Adrenal gland (tissue), 12 donors: ENCODE data around the gene C22orf31. TPM values are rescaled to one million over a fixed set of nuclear protein-coding genes. Genes with fewer than 3 reads are reported as not detected.

Experiments used
- DNase-seq, 7 donors: peaks; one replicate each; pipeline ENCODE4 v3.0.0-alpha.2; 2019 to 2020
- H3K27ac ChIP-seq, 5 donors: fragments of 200-600 bp; sonication (generic) in 4 of 5; 1 replicate in 3 of 5; 2 replicates in 2 of 5; pipeline versions ENCODE4 v1.5.1 to v1.8.0; 2016 to 2020; ENCODE audit warnings: mild to moderate bottlenecking in 1 of 5
- H3K27me3 ChIP-seq: fragments of 200-600 bp; 2 replicates; pipeline ENCODE4 v1.8.0; 2021
- H3K36me3 ChIP-seq, 2 donors: fragments of 200-600 bp; replicated peaks in 1 of 2; 1 replicate in 1 of 2; 2 replicates in 1 of 2; pipeline versions ENCODE4 v1.5.1 to v1.8.0; 2018 to 2022
- H3K4me1 ChIP-seq, 2 donors: fragments of 200-600 bp; replicated peaks in 1 of 2; 1 replicate in 1 of 2; 2 replicates in 1 of 2; pipeline versions ENCODE4 v1.5.1 to v1.8.0; 2018 to 2021
- H3K4me3 ChIP-seq, 4 donors: fragments of 200-600 bp; sonication (generic) in 3 of 4; one replicate each; pipeline ENCODE4 v1.5.1; 2016 to 2018
- H3K9me3 ChIP-seq, 3 donors: fragments of 200-600 bp; sonication (generic) in 1 of 3; replicated peaks in 1 of 3; 1 replicate in 2 of 3; 2 replicates in 1 of 3; pipeline versions ENCODE4 v1.5.1 to v1.8.0; 2016 to 2021
- CTCF ChIP-seq, 6 experiments: fragments of 450-650 bp in 4 of 6; fragments of 200-600 bp in 2 of 6; sonication (generic) in 1 of 6; IDR thresholded peaks; 1 replicate in 5 of 6; 2 replicates in 1 of 6; pipeline versions ENCODE4 v1.5.1 to v1.8.0; 2016 to 2021; ENCODE audit warnings: antibody characterized with exemption in 6 of 6, mild to moderate bottlenecking in 2 of 6, moderate library complexity in 1 of 6
- POLR2A ChIP-seq, 2 donors: fragments of 450-650 bp; IDR thresholded peaks; one replicate each; pipeline ENCODE4 v1.6.1; 2017; ENCODE audit warnings: antibody characterized with exemption in 2 of 2, mild to moderate bottlenecking in 2 of 2, moderate library complexity in 1 of 2
- WGBS, 4 donors: extraction: QIAGEN DNeasy Blood & Tissue Kit in 2 of 4; methylation state at CpG; one replicate each; pipeline versions ENCODE4 v1.1.5 to v1.1.7; 2013 to 2017; 5-methylcytosine and 5-hydroxymethylcytosine counted together
- intact Hi-C, 2 donors: fragments of 100-400 bp; cut with DNase I; formaldehyde crosslinking; loops; one replicate each; pipeline versions ENCODE4 v1.14.1 to v1.15.0; 2022 to 2023
- polyA plus RNA-seq, 3 donors: library from polyadenylated mRNA; stranded (reverse); fragments of 200-250 nt in 2 of 3; fragments of 350-450 nt in 1 of 3; fragmentation: Illumina TruSeq in 1 of 3; extraction: RNeasy Lipid Tissue Mini Kit (QIAGEN cat#74804) in 1 of 3; gene quantifications; one replicate each; pipeline ENCODE4 v1.2.3, GENCODE V29; 2013 to 2014
- total RNA-seq, 9 donors: library from RNA; depleted of rRNA in 4 of 9; stranded (reverse); fragments of >200 nt in 4 of 9; fragments of 120-200 nt in 1 of 9; fragmentation: NEBNext Ultra II Directional in 1 of 9; extraction: Animal tissue kit (Norgen Biotek cat#: 25700) in 1 of 9; gene quantifications; one replicate each; pipeline versions ENCODE4 v1.1.0 to v1.2.4, GENCODE V29; 2013 to 2023
- donor health status: healthy with polysubstance abuse.
- donor health status: Bipolar disorder and iron deficiency.
- donor health status: DM: yes; HTN: yes; CAD: no.
- donor health status: DM: no; HTN: no; CAD: no.
- donor health status: DM: no; HTN: no; CAD: no.
- donor health status: DM: yes; HTN: yes; CAD: no.

Gene C22orf31
- total and polyA plus RNA-seq, 12 donors: 0.11 to 1.9 (median 0.90) TPM; not detected in 8

- Histone ChIP-seq H3K27me3 (no peaks in the 10 kb centered on the region), H3K27ac (peak overlapping the region in 2 of 5 donors; percentile 64 to 68), H3K4me3 (no peak overlapping the region), H3K36me3 (no peaks in the 10 kb centered on the region), H3K9me3 (no peaks in the 10 kb centered on the region), H3K4me1 (peaks cover 18 to 48% of the 10 kb centered on the region in 2 donors)
- 41 to 75% (median 54%) methylated on average over 1 to 9 of the region's 9 CpGs for WGBS, 4 donors
- peak in 2 of 7 donors; percentile 44 to 53 for DNase-seq
- TF ChIP-seq CTCF (IDR thresholded peaks at IDR 0.05) (no peak), POLR2A (IDR thresholded peaks at IDR 0.05) (no peak)
- intact Hi-C loops: loop anchor here (5.0 to 10.0 kb wide), 2 partner anchors 124 to 182 kb away; no protein-coding TSS in a partner anchor
Observed at GRCh38 chr22:29039148-29039547, 22.5 kb downstream of the C22orf31 start.

- H3K27ac ChIP-seq: no peak overlapping the region
- intact Hi-C loops: loop anchor here (5.0 to 10.0 kb wide), 2 partner anchors 123 to 180 kb away; no protein-coding TSS in a partner anchor
- H3K36me3 ChIP-seq: no peaks in the 10 kb centered on the region
Observed at GRCh38 chr22:29037340-29037932, 24.2 kb downstream of the C22orf31 start.

GRCh38 chr22:29032584-29032983 lies 29.0 kb downstream of the C22orf31 start:
- Histone ChIP-seq H3K27me3 (no peaks in the 10 kb centered on the region), H3K9me3 (no peaks in the 10 kb centered on the region), H3K27ac (peak overlapping the region; percentile 85 to 99 (median 95)), H3K4me1 (peaks cover 30 to 43% of the 10 kb centered on the region in 2 donors), H3K4me3 (no peak overlapping the region), H3K36me3 (no peaks in the 10 kb centered on the region)
- intact Hi-C loops: loop anchor here in 1 of 2 donors (10.0 kb wide), 1 partner anchor 118 kb away; no protein-coding TSS in a partner anchor
- WGBS, 4 donors: 36 to 41% (median 38%) methylated on average over 2 of the region's 2 CpGs
- TF ChIP-seq CTCF (IDR thresholded peaks at IDR 0.05): no peak
- no peak for TF ChIP-seq POLR2A (IDR thresholded peaks at IDR 0.05)
- peak in 3 of 7 donors; percentile 51 to 63 (median 54) for DNase-seq

More at GRCh38 chr22:29037340-29037932, 24.2 kb downstream of the C22orf31 start:
- no peak for DNase-seq
- Histone ChIP-seq H3K4me3 (no peak overlapping the region), H3K9me3 (no peaks in the 10 kb centered on the region), H3K4me1 (peaks cover 10 to 42% of the 10 kb centered on the region in 2 donors), H3K27me3 (no peaks in the 10 kb centered on the region)
- WGBS, 4 donors: 78 to 87% (median 83%) methylated on average over 4 of the region's 4 CpGs
- TF ChIP-seq CTCF (IDR thresholded peaks at IDR 0.05) (no peak), POLR2A (IDR thresholded peaks at IDR 0.05) (no peak)

GRCh38 chr22:29032014-29032475 lies 29.6 kb downstream of the C22orf31 start:
- no peaks in the 10 kb centered on the region for H3K27me3 ChIP-seq
- intact Hi-C loops: loop anchor here in 1 of 2 donors (10.0 kb wide), 1 partner anchor 117 kb away; no protein-coding TSS in a partner anchor
- no peaks in the 10 kb centered on the region for H3K9me3 ChIP-seq
- DNase-seq: peak in 5 of 7 donors; percentile 44 to 69 (median 47)
- H3K4me3 ChIP-seq: peak overlapping the region in 1 of 4 donors; percentile 8
- no peaks in the 10 kb centered on the region for H3K36me3 ChIP-seq
- H3K4me1 ChIP-seq: peaks cover 30 to 43% of the 10 kb centered on the region in 2 donors
- WGBS, 4 donors: 50 to 65% (median 61%) methylated on average over 8 of the region's 8 CpGs
- TF ChIP-seq CTCF (IDR thresholded peaks at IDR 0.05) (no peak), POLR2A (IDR thresholded peaks at IDR 0.05) (no peak)
- peak overlapping the region; percentile 85 to 99 (median 95) for H3K27ac ChIP-seq
